ENCODE data around the gene DPP6. TPM values are rescaled to one million over a fixed set of nuclear protein-coding genes. Genes with fewer than 3 reads are reported as not detected.
"Not testable (repeated sequence)": the region's sequence is repeated elsewhere in the genome, so short reads cannot be mapped to it uniquely, and the experiment has no call there.

DPP6 gene
- total and polyA plus RNA-seq, 2 experiments from 2014 or later: 0.21 TPM; not detected in 1

DNA sequence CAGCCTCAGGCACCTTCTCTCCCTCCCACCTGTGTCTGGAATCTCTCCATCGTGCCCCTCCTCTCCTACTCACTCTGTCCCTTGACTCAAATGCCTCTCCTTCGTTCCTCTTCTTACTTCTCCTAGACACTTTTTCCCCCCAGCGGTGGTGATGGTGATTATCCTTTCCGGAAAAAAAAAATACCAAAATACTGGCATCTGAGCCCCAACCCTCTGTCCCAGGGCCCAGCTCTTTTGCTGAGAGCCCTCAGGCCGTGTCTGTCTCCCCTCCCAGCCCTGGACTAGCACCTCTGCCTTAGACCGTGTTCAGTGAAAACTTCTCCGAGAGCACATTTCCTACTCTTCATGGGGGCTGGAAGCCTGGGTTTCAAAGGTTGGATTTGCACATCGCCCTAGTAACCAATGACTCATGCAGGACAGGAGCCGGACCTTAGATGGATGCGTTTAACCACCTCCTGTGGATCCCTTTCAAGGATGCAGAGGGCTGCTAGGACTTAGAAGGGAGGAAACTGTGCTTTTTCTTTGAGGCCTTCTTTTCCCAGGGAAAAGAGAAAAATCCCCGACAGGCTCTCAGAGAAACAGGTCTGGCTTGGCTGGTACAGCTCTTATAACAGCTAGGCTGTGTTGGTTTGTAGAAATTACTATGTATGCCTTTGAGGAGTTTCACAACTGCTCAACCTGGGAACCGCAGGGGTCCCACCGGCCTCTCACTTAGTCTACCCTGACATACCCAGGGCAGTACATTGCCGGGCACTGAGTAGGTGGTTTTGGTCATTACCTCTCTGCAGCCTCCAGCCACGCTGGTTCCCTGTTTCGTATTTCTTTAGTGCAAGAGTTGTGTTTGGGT is 1.5 kb downstream of the DPP6 start:
- not testable (repeated sequence) for H3K27ac ChIP-seq; H3K36me3 ChIP-seq; DNase-seq (ENCODE audit: low read depth in 1 of 2, low spot score in 1 of 2); H3K9me3 ChIP-seq (ENCODE audit: low read depth); H3K4me1 ChIP-seq (ENCODE audit: low read depth); H3K4me3 ChIP-seq
- H3K27me3 ChIP-seq: peaks cover 24% of the 10 kb centered on the region

DNA sequence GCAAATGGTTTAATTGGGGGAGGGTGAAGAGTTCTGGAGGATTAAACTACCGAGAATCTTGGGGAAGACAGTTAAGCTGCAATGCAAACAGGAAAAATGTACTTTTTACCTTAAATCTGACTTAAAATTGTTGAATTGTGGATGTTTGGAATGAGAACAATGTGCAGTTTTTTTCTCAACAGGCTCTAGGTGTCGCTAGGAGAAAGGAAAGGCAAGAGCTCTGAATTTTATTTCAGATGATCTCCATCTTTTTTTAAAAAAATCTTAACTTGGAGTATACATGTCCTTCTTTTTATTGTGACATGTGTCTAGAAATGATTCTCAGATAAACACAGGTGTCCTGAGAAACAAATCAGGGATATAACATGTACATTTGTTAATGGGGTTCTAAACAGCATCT is 2.5 kb downstream of the DPP6 start:
- peaks cover 24% of the 10 kb centered on the region for H3K27me3 ChIP-seq
- not testable (repeated sequence) for H3K36me3 ChIP-seq; H3K27ac ChIP-seq; H3K4me1 ChIP-seq (ENCODE audit: low read depth); H3K4me3 ChIP-seq; H3K9me3 ChIP-seq (ENCODE audit: low read depth); DNase-seq (ENCODE audit: low read depth in 1 of 2, low spot score in 1 of 2)

DNA sequence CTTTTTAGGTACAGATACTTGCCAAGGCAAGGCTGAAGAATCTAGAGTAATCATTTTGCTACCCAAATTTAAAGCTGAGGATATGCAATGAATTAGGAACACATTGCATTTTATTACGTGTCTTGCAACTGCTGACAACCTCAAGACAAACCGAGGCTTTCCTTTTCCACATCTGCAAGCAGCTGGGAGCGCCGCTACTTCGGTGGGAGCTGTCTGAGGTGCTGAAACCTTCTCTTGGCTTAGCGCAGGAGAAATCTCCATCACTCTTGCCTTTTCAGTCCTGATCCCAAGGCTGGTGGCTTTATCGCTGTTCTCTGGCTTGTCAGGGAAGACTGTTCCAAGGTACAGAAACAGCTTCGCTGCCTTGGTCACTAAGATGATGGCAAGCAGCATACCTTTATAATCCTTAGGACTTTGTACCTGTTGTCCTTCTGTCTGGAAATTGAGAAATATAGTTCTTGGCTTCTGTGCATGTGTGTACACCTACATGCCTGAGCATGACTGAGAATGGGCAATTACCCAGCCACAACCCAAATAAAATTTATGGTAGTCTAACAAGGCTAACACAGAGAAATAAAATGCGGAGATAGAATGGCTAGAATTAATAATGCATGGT is 3.4 kb downstream of the DPP6 start:
- not testable (repeated sequence) for H3K27ac ChIP-seq; H3K9me3 ChIP-seq (ENCODE audit: low read depth); H3K36me3 ChIP-seq; H3K4me3 ChIP-seq; H3K4me1 ChIP-seq (ENCODE audit: low read depth)
- peak; percentile 47 to 86 for DNase-seq (ENCODE audit: low read depth in 1 of 2, low spot score in 1 of 2)
- peaks cover 24% of the 10 kb centered on the region for H3K27me3 ChIP-seq

DNA sequence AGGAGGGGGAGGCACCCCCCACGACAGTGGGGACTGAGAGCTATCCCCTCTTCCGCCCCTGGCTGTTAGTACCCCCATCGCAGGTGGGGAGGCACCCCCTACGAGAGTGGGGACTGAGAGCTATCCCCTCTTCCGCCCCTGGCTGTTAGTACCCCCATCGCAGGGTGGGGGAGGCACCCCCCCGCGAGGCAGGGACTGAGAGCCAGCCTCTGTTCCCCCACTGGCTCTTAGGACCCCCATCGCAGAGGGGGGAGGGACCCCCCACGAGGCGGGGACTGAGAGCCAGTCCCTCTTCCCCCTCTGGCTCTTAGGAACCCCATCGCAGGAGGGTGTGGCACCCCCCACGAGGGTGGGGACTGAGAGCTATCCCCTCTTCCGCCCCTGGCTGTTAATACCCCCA is 6.6 kb downstream of the DPP6 start:
- H3K4me3 ChIP-seq; H3K27ac ChIP-seq; H3K9me3 ChIP-seq (ENCODE audit: low read depth); H3K27me3 ChIP-seq; H3K4me1 ChIP-seq (ENCODE audit: low read depth); H3K36me3 ChIP-seq; DNase-seq (ENCODE audit: low read depth in 1 of 2, low spot score in 1 of 2): not testable (repeated sequence)

DNA sequence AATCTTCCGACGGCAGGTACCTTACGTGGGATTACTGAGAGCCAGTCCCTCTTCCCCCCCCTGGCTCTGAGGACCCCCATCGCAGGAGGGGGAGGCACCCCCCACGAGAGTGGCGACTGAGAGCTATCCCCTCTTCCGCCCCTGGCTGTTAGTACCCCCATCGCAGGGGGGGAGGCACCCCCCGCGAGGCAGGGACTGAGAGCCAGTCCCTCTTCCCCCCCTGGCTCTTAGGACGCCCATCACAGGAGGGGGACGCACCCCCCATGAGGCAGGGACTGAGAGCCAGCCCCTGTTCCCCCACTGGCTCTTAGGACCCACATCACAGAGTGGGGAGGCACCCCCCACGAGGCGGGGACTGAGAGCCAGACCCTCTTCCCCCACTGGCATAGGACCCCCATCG is 8.4 kb downstream of the DPP6 start:
- H3K4me1 ChIP-seq (ENCODE audit: low read depth); H3K4me3 ChIP-seq; H3K27me3 ChIP-seq; DNase-seq (ENCODE audit: low read depth in 1 of 2, low spot score in 1 of 2); H3K9me3 ChIP-seq (ENCODE audit: low read depth); H3K36me3 ChIP-seq; H3K27ac ChIP-seq: not testable (repeated sequence)

DNA sequence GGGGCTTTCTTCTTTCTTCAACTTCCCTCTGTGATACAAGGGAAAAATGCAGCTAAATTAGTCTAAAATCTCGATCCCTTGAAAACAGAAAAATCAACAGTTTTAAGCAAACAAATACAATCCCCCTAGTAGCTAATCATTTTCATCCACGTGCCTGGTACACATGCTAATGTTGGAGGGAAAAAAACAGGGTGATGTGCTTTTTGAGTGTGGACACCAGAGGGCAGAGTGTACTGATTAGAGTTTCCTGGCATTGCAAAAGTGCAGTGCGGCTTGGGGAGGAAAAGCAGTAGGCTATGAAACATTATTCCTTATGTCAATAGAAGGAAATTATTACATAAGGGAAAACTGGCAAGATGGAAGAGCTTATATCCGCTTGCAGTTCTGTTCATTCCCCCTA is 19.6 kb downstream of the DPP6 start:
- H3K36me3 ChIP-seq; H3K9me3 ChIP-seq (ENCODE audit: low read depth); H3K4me1 ChIP-seq (ENCODE audit: low read depth); H3K4me3 ChIP-seq; H3K27ac ChIP-seq; H3K27me3 ChIP-seq: not testable (repeated sequence)
- DNase-seq (ENCODE audit: low read depth in 1 of 2, low spot score in 1 of 2): peak in 1 of 2 donors; percentile 57

DNA sequence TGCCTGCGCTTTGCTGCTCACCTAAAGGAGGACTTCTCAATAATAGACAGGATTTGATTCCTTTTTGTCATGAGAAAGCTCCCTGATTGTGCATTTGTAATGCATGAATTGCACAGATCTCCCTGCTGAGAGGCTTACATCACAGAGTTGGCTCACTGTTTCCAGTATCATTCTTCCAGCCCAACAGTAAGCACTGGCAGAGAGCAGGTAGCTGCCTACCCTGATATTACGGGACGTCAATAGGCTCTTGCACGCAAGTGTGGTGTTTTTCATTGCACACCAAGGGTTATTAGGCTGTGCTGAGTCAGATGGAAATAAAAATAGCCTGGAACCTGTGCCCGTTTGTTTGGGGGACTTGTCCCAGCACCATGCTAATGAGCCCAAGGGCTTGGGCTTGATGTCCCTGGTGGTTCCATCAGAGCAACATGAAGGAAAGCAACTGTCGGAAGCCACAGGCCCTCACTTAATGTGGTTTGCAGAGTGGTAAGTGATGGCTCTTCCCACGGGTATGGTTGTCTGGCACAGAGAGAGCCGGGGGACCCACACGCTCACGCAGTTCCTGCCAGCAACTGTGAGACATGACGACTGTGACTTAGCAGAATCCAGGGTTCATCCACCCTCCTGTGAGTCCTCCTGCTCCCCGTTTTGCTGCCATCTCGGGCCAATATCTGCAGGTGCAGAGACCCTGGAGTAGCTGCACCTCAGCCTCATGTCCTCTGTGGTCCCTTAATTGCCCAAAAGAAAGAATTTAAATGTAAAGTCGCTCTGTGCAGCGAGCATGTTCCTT is 20.4 kb downstream of the DPP6 start:
- H3K4me1 ChIP-seq (ENCODE audit: low read depth); H3K27ac ChIP-seq; H3K9me3 ChIP-seq (ENCODE audit: low read depth); H3K27me3 ChIP-seq; H3K4me3 ChIP-seq; H3K36me3 ChIP-seq; DNase-seq (ENCODE audit: low read depth in 1 of 2, low spot score in 1 of 2): not testable (repeated sequence)

DNA sequence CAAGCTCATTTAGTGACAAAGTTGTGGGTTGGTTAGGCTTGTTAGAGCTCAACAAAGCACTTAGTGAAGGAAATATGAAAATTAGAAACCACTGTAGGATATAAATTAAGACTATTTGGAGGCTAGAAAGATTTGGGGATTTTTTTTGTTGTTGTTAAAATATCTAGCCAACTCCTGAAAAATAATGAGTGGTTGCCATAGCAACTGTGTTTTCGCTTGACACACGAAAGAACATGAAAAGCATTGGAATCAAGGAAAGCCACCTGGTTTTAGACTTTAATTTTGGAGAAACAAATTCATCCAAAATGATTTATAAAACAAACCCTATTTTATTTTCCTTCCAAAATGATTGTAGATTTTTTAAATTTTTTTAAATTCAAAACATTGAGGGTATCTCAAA is 26.3 kb downstream of the DPP6 start:
- not testable (repeated sequence) for H3K4me1 ChIP-seq (ENCODE audit: low read depth); H3K27ac ChIP-seq; H3K27me3 ChIP-seq; H3K36me3 ChIP-seq; H3K4me3 ChIP-seq; H3K9me3 ChIP-seq (ENCODE audit: low read depth); DNase-seq (ENCODE audit: low read depth in 1 of 2, low spot score in 1 of 2)

DNA sequence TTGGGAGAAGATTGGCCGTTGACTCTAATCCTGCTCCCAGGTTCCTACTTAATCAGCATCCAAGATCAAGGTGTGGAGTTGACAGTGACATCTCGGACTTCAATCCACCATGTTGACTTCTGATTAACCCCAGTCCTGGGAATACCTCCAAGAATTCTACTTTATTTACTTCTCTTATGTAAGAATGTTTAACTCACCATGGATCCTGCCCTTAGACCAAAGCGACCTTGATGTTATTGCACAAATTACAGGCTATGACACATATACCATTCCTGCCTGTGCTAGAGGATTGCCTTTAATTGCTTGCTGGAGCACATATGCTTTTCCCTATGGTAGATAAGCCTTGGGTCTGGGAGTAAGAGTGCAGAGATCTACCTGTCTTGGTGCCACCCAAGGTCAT is 28.1 kb downstream of the DPP6 start:
- not testable (repeated sequence) for H3K4me3 ChIP-seq; H3K27ac ChIP-seq; H3K36me3 ChIP-seq; H3K27me3 ChIP-seq; H3K4me1 ChIP-seq (ENCODE audit: low read depth); H3K9me3 ChIP-seq (ENCODE audit: low read depth); DNase-seq (ENCODE audit: low read depth in 1 of 2, low spot score in 1 of 2)

DNA sequence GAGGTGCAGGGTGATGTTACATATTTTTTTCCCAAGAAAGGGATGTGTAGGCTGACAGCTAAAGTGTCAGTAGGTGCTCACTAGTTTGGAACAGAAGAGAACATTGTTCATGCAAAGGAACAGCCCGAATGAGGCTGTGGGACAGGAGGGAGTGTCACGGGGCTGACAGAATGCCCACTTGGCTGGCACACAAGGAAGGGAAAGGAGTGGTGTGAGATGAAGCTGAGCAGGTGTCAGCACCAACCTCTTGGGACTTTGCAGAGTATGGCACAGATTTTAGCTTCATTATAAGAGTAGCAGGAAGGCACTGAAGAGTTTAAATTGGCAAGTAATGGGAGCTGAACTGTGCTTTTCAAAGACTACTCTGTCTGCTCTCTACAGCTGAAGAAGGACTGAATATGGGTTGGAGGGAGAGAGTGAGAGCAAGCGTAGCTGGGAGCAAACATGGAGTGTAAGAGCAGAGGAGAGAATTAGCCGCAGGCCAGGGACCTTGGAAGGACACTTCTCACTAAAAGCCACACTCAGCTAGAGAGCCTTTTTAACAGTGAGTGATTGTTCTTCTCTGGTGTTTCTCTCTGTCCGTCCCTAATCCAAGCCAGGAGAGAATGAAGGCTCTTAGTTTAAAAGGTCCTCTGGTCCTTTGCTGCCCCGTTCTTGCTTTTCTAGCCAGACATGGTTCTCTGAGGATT is 35.0 kb downstream of the DPP6 start:
- H3K9me3 ChIP-seq (ENCODE audit: low read depth); H3K4me1 ChIP-seq (ENCODE audit: low read depth); H3K27me3 ChIP-seq; H3K4me3 ChIP-seq; H3K27ac ChIP-seq; H3K36me3 ChIP-seq; DNase-seq (ENCODE audit: low read depth in 1 of 2, low spot score in 1 of 2): not testable (repeated sequence)

DNA sequence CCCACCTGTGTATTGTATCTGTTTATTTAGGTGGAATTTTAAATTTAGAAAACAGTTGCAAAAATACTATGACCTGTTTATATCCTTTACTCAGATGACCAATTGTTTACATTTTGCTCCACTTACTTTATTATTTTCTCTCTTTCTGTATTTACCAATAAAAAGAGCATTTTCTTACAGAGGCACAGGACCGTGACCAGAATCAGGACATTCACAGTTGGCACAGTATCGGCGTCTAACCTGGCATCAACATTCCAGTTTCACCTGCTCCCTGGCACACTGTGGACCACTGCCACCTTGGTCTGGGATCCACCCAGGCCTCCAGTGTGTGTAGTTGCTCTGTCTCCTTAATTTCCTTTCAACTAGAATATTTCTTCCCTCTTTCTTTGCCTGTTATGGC is 39.9 kb downstream of the DPP6 start:
- H3K9me3 ChIP-seq (ENCODE audit: low read depth); DNase-seq (ENCODE audit: low read depth in 1 of 2, low spot score in 1 of 2); H3K4me3 ChIP-seq; H3K36me3 ChIP-seq; H3K4me1 ChIP-seq (ENCODE audit: low read depth); H3K27me3 ChIP-seq; H3K27ac ChIP-seq: not testable (repeated sequence)

DNA sequence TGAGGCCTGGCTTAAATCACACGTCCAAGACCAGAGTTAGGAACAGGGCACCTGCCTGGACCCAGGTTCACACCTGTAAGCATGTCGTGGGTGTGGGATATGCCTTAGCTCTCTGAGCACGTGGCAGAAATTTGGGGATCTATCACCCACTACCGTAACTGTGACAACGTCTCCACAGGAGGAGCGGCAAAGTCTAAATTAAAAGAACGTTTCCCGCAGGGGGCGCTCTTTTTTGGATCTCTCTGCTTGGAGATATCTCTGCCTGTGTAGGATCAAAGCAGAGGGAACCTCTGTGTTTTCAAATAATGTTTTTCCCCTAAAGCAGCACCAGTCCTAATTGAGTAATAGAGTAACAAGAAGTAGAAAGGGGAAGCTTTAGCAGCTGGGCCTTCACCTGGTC is 43.0 kb downstream of the DPP6 start:
- H3K27ac ChIP-seq; H3K9me3 ChIP-seq (ENCODE audit: low read depth); DNase-seq (ENCODE audit: low read depth in 1 of 2, low spot score in 1 of 2); H3K4me3 ChIP-seq; H3K4me1 ChIP-seq (ENCODE audit: low read depth); H3K36me3 ChIP-seq; H3K27me3 ChIP-seq: not testable (repeated sequence)

DNA sequence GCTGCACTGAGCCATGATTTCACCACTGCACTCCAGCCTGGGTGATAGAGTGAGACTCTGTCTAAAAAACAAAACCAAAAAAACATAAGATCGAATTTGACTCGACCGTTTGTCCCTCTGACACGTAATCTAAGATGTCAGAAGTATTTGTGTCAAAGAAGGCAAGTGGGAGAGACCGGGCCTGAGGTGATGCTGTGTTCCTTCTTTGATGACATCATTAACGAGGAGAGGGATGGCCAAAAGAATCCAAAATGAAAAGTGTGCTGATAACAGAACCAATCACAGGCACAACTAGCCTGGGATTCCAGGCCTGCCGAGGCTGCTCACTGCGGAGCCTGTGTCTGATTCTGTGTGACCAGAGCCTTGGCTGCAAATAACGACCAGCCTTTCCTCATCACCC is 52.9 kb downstream of the DPP6 start:
- not testable (repeated sequence) for H3K9me3 ChIP-seq (ENCODE audit: low read depth); H3K4me3 ChIP-seq; H3K27ac ChIP-seq; H3K27me3 ChIP-seq; H3K4me1 ChIP-seq (ENCODE audit: low read depth); H3K36me3 ChIP-seq; DNase-seq (ENCODE audit: low read depth in 1 of 2, low spot score in 1 of 2)

Measured in cardiac muscle cell (in vitro differentiated cells and primary cell).